HG02884 (cell line): ENCODE data around the gene HIGD1C.
"Not testable (repeated sequence)": the region's sequence is repeated elsewhere in the genome, so short reads cannot be mapped to it uniquely, and the experiment has no call there.

ENCODE experiments used
- ATAC-seq: cut with Tn5 transposase; IDR thresholded peaks from one replicate; pipeline ENCODE4 v1.9.1; 2021; ENCODE audit warnings: mild to moderate bottlenecking, moderate library complexity; ENCODE audit not compliant: unreplicated experiment

The HIGD1C gene

GRCh38 chr12:50933459-50934124 lies 18.8 kb upstream of the HIGD1C start:
- no peak for ATAC-seq

GRCh38 chr12:50934371-50934851 lies 17.9 kb upstream of the HIGD1C start:
- no peak for ATAC-seq

GRCh38 chr12:50934981-50935807 lies 17.1 kb upstream of the HIGD1C start:
- ATAC-seq: no peak

- no peak for ATAC-seq
These were observed 15.4 kb upstream of the HIGD1C start for GRCh38 chr12:50936821-50937530.

GRCh38 chr12:50937653-50938052 lies 14.7 kb upstream of the HIGD1C start:
- no peak for ATAC-seq

GRCh38 chr12:50947933-50948626 lies 4.3 kb upstream of the HIGD1C start:
- ATAC-seq: no peak

- no peak for ATAC-seq
These were observed 3.5 kb upstream of the HIGD1C start for GRCh38 chr12:50948798-50949197.

- ATAC-seq: no peak
These were observed 2.5 kb upstream of the HIGD1C start for GRCh38 chr12:50949801-50950302.

- ATAC-seq: no peak
These were observed 1.2 kb upstream of the HIGD1C start for GRCh38 chr12:50951112-50951511.

GRCh38 chr12:50953047-50953446 lies 703 bp downstream of the HIGD1C start:
- no peak for ATAC-seq

GRCh38 chr12:50954789-50955188 lies 2.4 kb downstream of the HIGD1C start:
- not testable (repeated sequence) for ATAC-seq

- no peak for ATAC-seq
These were observed 2.9 kb downstream of the HIGD1C start for GRCh38 chr12:50955288-50955687.

- no peak for ATAC-seq
These were observed 3.4 kb downstream of the HIGD1C start for GRCh38 chr12:50955697-50956096.

GRCh38 chr12:50960130-50960529 lies 7.8 kb downstream of the HIGD1C start:
- ATAC-seq: no peak

GRCh38 chr12:50961708-50962107 lies 9.4 kb downstream of the HIGD1C start:
- no peak for ATAC-seq

GRCh38 chr12:50964432-50964831 lies 12.1 kb downstream of the HIGD1C start:
- no peak for ATAC-seq

- ATAC-seq: no peak
These were observed 19.6 kb downstream of the HIGD1C start for GRCh38 chr12:50971946-50972345.

- no peak for ATAC-seq
These were observed 27.2 kb downstream of the HIGD1C start for GRCh38 chr12:50979369-50980052.

GRCh38 chr12:50980545-50980944 lies 28.2 kb downstream of the HIGD1C start:
- no peak for ATAC-seq
